Stimulated activated CD4-positive, alpha-beta T cell treated with anti-CD3 and anti-CD28 coated beads, Interleukin-12 subunit alpha, Interleukin-12 subunit beta, amount 100 ng/mL, for 48 hours (primary cell): ENCODE results near the gene TMEM270.

ENCODE experiments used
- DNase-seq, 3 donors: peaks; one replicate each; pipeline ENCODE4 v3.0.0-alpha.2; 2020; ENCODE audit warnings: low read depth in 2 of 3, low spot score in 1 of 3

Gene TMEM270

GRCh38 chr7:73904219-73905137, 43.5 kb downstream of the TMEM270 start:
- DNase-seq: no peak

- no peak for DNase-seq
These were observed 44.4 kb downstream of the TMEM270 start for GRCh38 chr7:73905360-73905759.

- DNase-seq: no peak
These were observed 45.9 kb downstream of the TMEM270 start for GRCh38 chr7:73906874-73907273.

GRCh38 chr7:73907554-73908122, 46.7 kb downstream of the TMEM270 start:
- DNase-seq: no peak

DNA sequence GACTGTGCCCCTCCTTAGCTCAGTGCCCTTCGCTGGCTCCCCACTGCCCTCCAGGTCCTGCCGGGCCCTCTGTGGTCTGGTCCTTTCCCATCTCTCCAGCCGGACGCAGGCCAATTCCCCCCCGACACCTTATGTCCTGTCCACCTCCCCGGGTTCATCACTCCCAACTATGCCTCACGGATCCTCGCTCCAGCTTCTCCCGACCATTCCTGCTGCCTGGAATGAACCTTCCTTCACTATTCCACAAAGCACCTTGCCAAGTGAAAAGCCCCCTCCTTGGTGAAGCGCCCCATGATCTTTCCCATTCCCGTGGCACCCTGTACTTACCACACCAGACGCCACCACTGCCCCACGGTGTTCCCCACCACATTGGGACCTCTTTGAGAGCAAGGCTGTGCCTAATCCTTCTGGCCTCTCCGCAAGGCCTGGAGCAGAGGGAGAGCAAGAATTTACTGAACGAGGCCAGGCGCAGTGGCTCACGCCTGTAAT, 47.2 kb downstream of the TMEM270 start:
- no peak for DNase-seq

DNA sequence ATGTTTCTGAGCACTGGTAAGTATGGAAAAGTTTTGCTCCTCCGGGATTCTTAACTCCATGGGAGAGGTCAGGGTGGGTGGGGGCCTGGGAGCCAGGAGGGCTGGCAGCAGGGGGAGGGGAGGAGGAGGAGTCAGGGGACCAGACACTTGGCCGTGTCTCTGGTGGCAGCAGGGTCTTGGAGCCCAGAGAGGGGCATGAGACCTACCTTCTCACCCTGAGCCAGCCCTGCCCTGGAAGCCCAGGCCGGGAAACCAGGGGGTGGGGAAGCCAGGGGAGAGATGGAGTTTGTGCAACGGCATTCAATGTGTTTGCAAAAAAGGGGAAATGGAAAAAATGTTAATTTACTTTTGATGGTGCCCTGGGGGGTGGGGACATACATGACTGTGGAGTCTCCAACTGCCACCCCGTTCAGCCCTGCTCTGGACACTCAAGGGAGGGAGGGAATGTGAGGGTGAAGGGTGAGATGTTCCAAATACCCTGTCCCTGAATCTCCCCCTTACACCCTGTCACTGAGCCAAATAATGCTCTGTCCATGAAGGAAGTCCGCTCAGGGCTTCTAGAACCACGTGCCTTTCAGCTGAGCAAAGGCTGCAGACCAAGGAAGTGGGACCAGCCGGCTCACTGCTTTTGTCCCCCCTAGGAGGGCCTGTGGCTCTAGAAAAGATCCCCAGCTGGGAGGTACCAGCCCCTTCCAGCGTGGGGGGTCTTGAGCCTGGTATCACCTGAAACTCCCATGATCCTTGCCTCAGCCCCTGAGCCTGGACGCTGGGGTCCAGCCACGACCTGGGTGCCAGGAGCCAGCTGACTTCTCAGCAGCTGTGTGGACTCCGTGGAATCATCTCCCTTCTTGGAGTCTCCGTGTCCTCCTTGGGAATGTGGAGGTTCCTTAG, 48.3 kb downstream of the TMEM270 start:
- DNase-seq: no peak

- no peak for DNase-seq
These were observed 49.0 kb downstream of the TMEM270 start for GRCh38 chr7:73909996-73910395.

GRCh38 chr7:73912223-73912622, 51.3 kb downstream of the TMEM270 start:
- no peak for DNase-seq
